PC-3 (cell line): Measurements from ENCODE around the gene JSRP1. TPM values are rescaled to one million over a fixed set of nuclear protein-coding genes. Genes with fewer than 3 reads are reported as not detected.

ENCODE experiments used
- ATAC-seq: fragments of 200-7000 bp; cut with Tn5 transposase; 2 replicates; pipeline ENCODE4 v1.9.1; 2020; ENCODE audit warnings: mild to moderate bottlenecking, moderate library complexity
- BruUV-seq: library from RNA; stranded (reverse); fragments of 400-500 nt; replicated peaks from 2 replicates; lab custom pipeline; 2021; lab: Mats Ljungman, UMichigan
- CTCF ChIA-PET: fragments of 300-600 bp; sonication (Branson Sonifier 250); formaldehyde crosslinking; loops from one replicate; lab custom pipeline; 2022; ENCODE audit warnings: antibody characterized with exemption; lab: Charles Lee
- POLR2A ChIA-PET: fragments of 300-600 bp; sonication (Branson Sonifier 250); formaldehyde crosslinking; loops from one replicate; lab custom pipeline; 2022; ENCODE audit warnings: antibody characterized with exemption; ENCODE audit not compliant: unreplicated experiment; lab: Charles Lee
- DNase-seq: peaks from one replicate; pipeline ENCODE4 v3.0.0-alpha.2; 2015
- H2AFZ ChIP-seq: fragments of 300-600 bp; sonication (generic); 2 replicates; pipeline ENCODE4 v1.6.0; 2016; ENCODE audit warnings: antibody characterized with exemption, low read length
- H3F3A ChIP-seq: fragments of 300-600 bp; sonication (generic); one replicate; pipeline ENCODE4 v1.6.0; 2017; ENCODE audit warnings: antibody characterized with exemption, low read length, control low read depth, mild to moderate bottlenecking; ENCODE audit not compliant: unreplicated experiment
- H3K27ac ChIP-seq: fragments of 300-600 bp; sonication (generic); 2 replicates; pipeline ENCODE4 v1.5.1; 2016; ENCODE audit warnings: mild to moderate bottlenecking, low read length
- H3K27me3 ChIP-seq: fragments of 300-600 bp; sonication (generic); 2 replicates; pipeline ENCODE4 v1.6.1; 2016; ENCODE audit warnings: low read length, mixed read lengths
- H3K36me3 ChIP-seq: fragments of 300-600 bp; sonication (generic); 2 replicates; pipeline ENCODE4 v1.6.1; 2016; ENCODE audit warnings: low read depth, mixed run types, low read length, mixed read lengths
- H3K4me1 ChIP-seq: fragments of 300-600 bp; sonication (generic); 2 replicates; pipeline ENCODE4 v1.5.1; 2016; ENCODE audit warnings: low read length; ENCODE audit not compliant: insufficient read depth
- H3K4me2 ChIP-seq: fragments of 300-600 bp; sonication (generic); 2 replicates; pipeline ENCODE4 v1.6.0; 2016; ENCODE audit warnings: low read length
- H3K4me3 ChIP-seq: fragments of 300-600 bp; sonication (generic); 2 replicates; pipeline ENCODE4 v1.5.1; 2016; ENCODE audit warnings: mild to moderate bottlenecking, low read length, mixed read lengths
- H3K79me2 ChIP-seq: fragments of 300-600 bp; sonication (generic); 2 replicates; pipeline ENCODE4 v1.6.1; 2017; ENCODE audit warnings: low read length, mixed read lengths
- H3K9ac ChIP-seq: fragments of 300-600 bp; sonication (generic); 2 replicates; pipeline ENCODE4 v1.6.0; 2016; ENCODE audit warnings: mild to moderate bottlenecking, low read length
- H3K9me2 ChIP-seq: fragments of 300-600 bp; sonication (generic); replicated peaks from 2 replicates; pipeline ENCODE4 v1.6.1; 2016; ENCODE audit warnings: mixed run types, low read length, mixed read lengths
- H3K9me3 ChIP-seq: fragments of 300-600 bp; sonication (generic); 2 replicates; pipeline ENCODE4 v1.6.1; 2016; ENCODE audit warnings: low read length, mixed read lengths
- H4K20me1 ChIP-seq: fragments of 300-600 bp; sonication (generic); 2 replicates; pipeline ENCODE4 v1.6.1; 2016; ENCODE audit warnings: low read length, mixed read lengths
- CTCF ChIP-seq: fragments of 300-600 bp; sonication (generic); conservative IDR thresholded peaks from 2 replicates; pipeline ENCODE4 v1.5.1; 2017; ENCODE audit warnings: antibody characterized with exemption, low read depth, mild to moderate bottlenecking, low read length
- EZH2 ChIP-seq: fragments of 300-600 bp; sonication (generic); IDR thresholded peaks from one replicate; pipeline ENCODE4 v1.6.1; 2017; ENCODE audit warnings: antibody characterized with exemption, mild to moderate bottlenecking, low read length; ENCODE audit not compliant: unreplicated experiment
- EZH2phosphoT487 ChIP-seq: fragments of 300-600 bp; sonication (generic); IDR thresholded peaks from 2 replicates; pipeline ENCODE4 v1.6.1; 2018; ENCODE audit warnings: mild to moderate bottlenecking, antibody characterized with exemption, low read length, borderline replicate concordance
- intact Hi-C: fragments of 100-400 bp; cut with micrococcal nuclease; formaldehyde crosslinking; loops from 2 replicates; pipeline ENCODE4 v1.9.0; 2023
- total RNA-seq: library from RNA; depleted of rRNA; stranded (reverse); fragments of >200 nt; gene quantifications from 2 replicates; pipeline ENCODE4 v1.2.3, GENCODE V29; 2014

Gene JSRP1
- total RNA-seq, 1 experiment from 2014 or later = not detected

GRCh38 chr19:2221918-2222317, 34.3 kb downstream of the JSRP1 start:
- Histone ChIP-seq H3K27me3 (no peaks in the 10 kb centered on the region), H3K79me2 (no peaks in the 10 kb centered on the region), H3F3A (no peaks in the 10 kb centered on the region), H3K4me2 (no peak overlapping the region), H3K9ac (no peak overlapping the region), H2AFZ (no peak overlapping the region), H3K4me3 (no peak overlapping the region), H3K36me3 (peaks cover 2% of the 10 kb centered on the region; the same call in 1 of the 2 replicates), H3K4me1 (no peaks in the 10 kb centered on the region), H3K27ac (no peak overlapping the region), H3K9me2 (no peaks in the 10 kb centered on the region), H3K9me3 (no peaks in the 10 kb centered on the region), H4K20me1 (no peaks in the 10 kb centered on the region)
- no peak for DNase-seq
- ChIA-PET CTCF (no interaction called here), POLR2A (no interaction called here)
- no peak for ATAC-seq
- intact Hi-C loops = no loop called here
- no peak for TF ChIP-seq EZH2
- peak; percentile 22; the same call in 1 of the 2 replicates for TF ChIP-seq CTCF
- TF ChIP-seq EZH2phosphoT487 = no peak
- BruUV-seq = no TSS peak

- no peak overlapping the region for H3K4me3 ChIP-seq
- no peak overlapping the region for H3K9ac ChIP-seq
- peaks cover 2% of the 10 kb centered on the region; the same call in 1 of the 2 replicates for H3K36me3 ChIP-seq
- H3K27ac ChIP-seq = no peak overlapping the region
- H3K9me3 ChIP-seq = no peaks in the 10 kb centered on the region
- H2AFZ ChIP-seq = no peak overlapping the region
- ChIA-PET CTCF (no interaction called here), POLR2A (no interaction called here)
- ATAC-seq = no peak
- no peaks in the 10 kb centered on the region for H3K27me3 ChIP-seq
- H3F3A ChIP-seq = no peaks in the 10 kb centered on the region
- no peaks in the 10 kb centered on the region for H3K9me2 ChIP-seq
- no TSS peak for BruUV-seq
- no peaks in the 10 kb centered on the region for H3K4me1 ChIP-seq
- no peaks in the 10 kb centered on the region for H4K20me1 ChIP-seq
- H3K79me2 ChIP-seq = no peaks in the 10 kb centered on the region
- TF ChIP-seq EZH2phosphoT487 (no peak), CTCF (no peak), EZH2 (no peak)
- no peak overlapping the region for H3K4me2 ChIP-seq
- intact Hi-C loops = no loop called here
- DNase-seq = no peak
Observed at GRCh38 chr19:2221250-2221831, 34.9 kb downstream of the JSRP1 start.

GRCh38 chr19:2219726-2220125, 36.5 kb downstream of the JSRP1 start:
- ChIA-PET POLR2A (no interaction called here), CTCF (no interaction called here)
- Histone ChIP-seq H3K4me1 (no peaks in the 10 kb centered on the region), H3F3A (no peaks in the 10 kb centered on the region), H3K9me3 (no peaks in the 10 kb centered on the region), H4K20me1 (no peaks in the 10 kb centered on the region), H3K36me3 (peaks cover 2% of the 10 kb centered on the region; the same call in 1 of the 2 replicates), H3K4me3 (no peak overlapping the region), H3K79me2 (no peaks in the 10 kb centered on the region), H3K27me3 (no peaks in the 10 kb centered on the region), H3K4me2 (no peak overlapping the region), H3K9ac (no peak overlapping the region), H3K9me2 (no peaks in the 10 kb centered on the region), H2AFZ (no peak overlapping the region), H3K27ac (no peak overlapping the region)
- DNase-seq = no peak
- ATAC-seq = no peak
- no peak for TF ChIP-seq EZH2
- no peak for TF ChIP-seq CTCF
- no peak for TF ChIP-seq EZH2phosphoT487
- intact Hi-C loops = no loop called here
- no TSS peak for BruUV-seq
